GM12878 (cell line): ENCODE data around the gene ERBB3. TPM values are rescaled to one million over a fixed set of nuclear protein-coding genes. Genes with fewer than 3 reads are reported as not detected.

Experiments
- EZH2 ChIP-seq: IDR thresholded peaks from 2 replicates; pipeline ENCODE4 v1.6.1; 2012; ENCODE audit warnings: low read depth, mild to moderate bottlenecking, control low read depth, inconsistent platforms, low read length, borderline replicate concordance; ENCODE audit not compliant: control insufficient read depth
- FOXM1 ChIP-seq: IDR thresholded peaks from 2 replicates; pipeline ENCODE4 v1.6.1; 2012; ENCODE audit warnings: low read depth, mild to moderate bottlenecking, inconsistent platforms, low read length, moderate library complexity
- IRF4 ChIP-seq: IDR thresholded peaks from 2 replicates; pipeline ENCODE4 v1.6.1; 2011; ENCODE audit warnings: low read depth, low read length
- KDM1A ChIP-seq: fragments of 200-600 bp; sonication (generic); IDR thresholded peaks from 2 replicates; pipeline ENCODE4 v1.6.1; 2016; ENCODE audit warnings: borderline replicate concordance
- SREBF1 ChIP-seq: IDR thresholded peaks from 2 replicates; pipeline ENCODE4 v1.6.1; 2012; ENCODE audit warnings: mild to moderate bottlenecking, low read length
- TCF7 ChIP-seq: IDR thresholded peaks from 2 replicates; pipeline ENCODE4 v1.6.1; 2014; ENCODE audit warnings: antibody characterized with exemption, borderline replicate concordance
- ZSCAN29 ChIP-seq: fragments of 450-650 bp; IDR thresholded peaks from 2 replicates; pipeline ENCODE4 v1.6.1; 2017; ENCODE audit warnings: mild to moderate bottlenecking, moderate library complexity
- polyA plus RNA-seq, 11 experiments: library from polyadenylated mRNA; depleted of rRNA in 4 of 11; unstranded in 6 of 11; stranded (reverse) in 5 of 11; fragments of >200 nt; fragmentation: Nextera tagmentation in 4 of 11; fragmentation: Illumina TruSeq in 1 of 11; extraction: Ambion mirVana in 4 of 11; extraction: Trizol in 1 of 11; gene quantifications; 1 replicate in 1 of 11; 2 replicates in 10 of 11; pipeline versions ENCODE4 v1.2.1 to v1.2.3, GENCODE V29; 2011 to 2016; ENCODE audit warnings: inconsistent platforms in 2 of 11, missing spikeins in 2 of 11, low read depth in 1 of 11
- total RNA-seq, 4 experiments: library from RNA; depleted of rRNA in 3 of 4; stranded (reverse); fragments of >200 nt in 3 of 4; fragmentation: Illumina TruSeq in 1 of 4; extraction: Trizol in 1 of 4; gene quantifications; 2 replicates each; pipeline versions ENCODE4 v1.2.1 to v1.2.3, GENCODE V29; 2013 to 2021
- TF ChIP-seq, protein P1 (sequence below): IDR thresholded peaks from 2 replicates; pipeline ENCODE4 v1.6.1; 2012; ENCODE audit warnings: improper control_type of control experiment, low read depth, low read length; ENCODE audit not compliant: insufficient replicate concordance
- TF ChIP-seq, protein P2 (sequence below): fragments of 450-650 bp; IDR thresholded peaks from 2 replicates; pipeline ENCODE4 v1.6.1; 2017; ENCODE audit warnings: mild to moderate bottlenecking, low read depth, inconsistent platforms; ENCODE audit not compliant: poor library complexity, severe bottlenecking
- TF ChIP-seq, protein P3 (sequence below): fragments of 150-350 bp; IDR thresholded peaks from 2 replicates; pipeline ENCODE4 v1.6.1; 2016; ENCODE audit warnings: low read depth, low read length
- TF ChIP-seq, protein P4 (sequence below): fragments of 450-650 bp; formaldehyde crosslinking; IDR thresholded peaks from 2 replicates; pipeline ENCODE4 v1.5.0; 2022; ENCODE audit warnings: mild to moderate bottlenecking, missing genetic modification characterization

ERBB3 gene
- total and polyA plus RNA-seq, 10 of the 15 experiments (the other 5 are each of a cell fraction or from before 2014, with no cell fraction given) = 0.03 to 0.72 (median 0.04) TPM; not detected in 5

DNA sequence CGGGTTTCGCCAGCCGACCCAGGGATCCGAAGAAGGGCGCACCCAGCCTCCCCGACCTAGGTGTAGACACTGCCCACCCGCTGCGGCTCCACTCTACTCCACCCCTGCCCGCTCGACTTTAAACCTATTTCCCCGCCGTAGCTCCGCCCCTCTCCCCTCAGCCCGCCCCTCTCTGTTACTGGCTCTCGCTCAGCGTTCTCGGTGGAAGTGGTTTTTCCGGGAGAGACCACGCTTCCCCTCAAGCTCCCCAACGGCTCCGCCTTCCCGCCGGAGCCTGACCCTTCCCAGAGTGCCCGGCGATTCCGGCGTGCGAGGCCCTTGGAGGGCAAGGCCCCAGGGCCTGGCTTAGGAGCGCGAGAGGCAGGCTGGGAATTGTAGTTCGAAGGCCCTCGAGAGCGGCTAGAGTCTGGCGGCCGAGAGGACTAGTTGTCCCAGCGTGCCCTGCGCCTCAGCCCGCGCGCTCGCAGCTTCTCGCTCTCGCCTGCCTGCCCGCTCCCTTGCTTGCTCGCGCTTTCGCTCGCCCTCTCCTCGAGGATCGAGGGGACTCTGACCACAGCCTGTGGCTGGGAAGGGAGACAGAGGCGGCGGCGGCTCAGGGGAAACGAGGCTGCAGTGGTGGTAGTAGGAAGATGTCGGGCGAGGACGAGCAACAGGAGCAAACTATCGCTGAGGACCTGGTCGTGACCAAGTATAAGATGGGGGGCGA is 24.3 kb downstream of the ERBB3 start, which contains the start of gene PA2G4 (continued):
- TF ChIP-seq, protein P1, sequence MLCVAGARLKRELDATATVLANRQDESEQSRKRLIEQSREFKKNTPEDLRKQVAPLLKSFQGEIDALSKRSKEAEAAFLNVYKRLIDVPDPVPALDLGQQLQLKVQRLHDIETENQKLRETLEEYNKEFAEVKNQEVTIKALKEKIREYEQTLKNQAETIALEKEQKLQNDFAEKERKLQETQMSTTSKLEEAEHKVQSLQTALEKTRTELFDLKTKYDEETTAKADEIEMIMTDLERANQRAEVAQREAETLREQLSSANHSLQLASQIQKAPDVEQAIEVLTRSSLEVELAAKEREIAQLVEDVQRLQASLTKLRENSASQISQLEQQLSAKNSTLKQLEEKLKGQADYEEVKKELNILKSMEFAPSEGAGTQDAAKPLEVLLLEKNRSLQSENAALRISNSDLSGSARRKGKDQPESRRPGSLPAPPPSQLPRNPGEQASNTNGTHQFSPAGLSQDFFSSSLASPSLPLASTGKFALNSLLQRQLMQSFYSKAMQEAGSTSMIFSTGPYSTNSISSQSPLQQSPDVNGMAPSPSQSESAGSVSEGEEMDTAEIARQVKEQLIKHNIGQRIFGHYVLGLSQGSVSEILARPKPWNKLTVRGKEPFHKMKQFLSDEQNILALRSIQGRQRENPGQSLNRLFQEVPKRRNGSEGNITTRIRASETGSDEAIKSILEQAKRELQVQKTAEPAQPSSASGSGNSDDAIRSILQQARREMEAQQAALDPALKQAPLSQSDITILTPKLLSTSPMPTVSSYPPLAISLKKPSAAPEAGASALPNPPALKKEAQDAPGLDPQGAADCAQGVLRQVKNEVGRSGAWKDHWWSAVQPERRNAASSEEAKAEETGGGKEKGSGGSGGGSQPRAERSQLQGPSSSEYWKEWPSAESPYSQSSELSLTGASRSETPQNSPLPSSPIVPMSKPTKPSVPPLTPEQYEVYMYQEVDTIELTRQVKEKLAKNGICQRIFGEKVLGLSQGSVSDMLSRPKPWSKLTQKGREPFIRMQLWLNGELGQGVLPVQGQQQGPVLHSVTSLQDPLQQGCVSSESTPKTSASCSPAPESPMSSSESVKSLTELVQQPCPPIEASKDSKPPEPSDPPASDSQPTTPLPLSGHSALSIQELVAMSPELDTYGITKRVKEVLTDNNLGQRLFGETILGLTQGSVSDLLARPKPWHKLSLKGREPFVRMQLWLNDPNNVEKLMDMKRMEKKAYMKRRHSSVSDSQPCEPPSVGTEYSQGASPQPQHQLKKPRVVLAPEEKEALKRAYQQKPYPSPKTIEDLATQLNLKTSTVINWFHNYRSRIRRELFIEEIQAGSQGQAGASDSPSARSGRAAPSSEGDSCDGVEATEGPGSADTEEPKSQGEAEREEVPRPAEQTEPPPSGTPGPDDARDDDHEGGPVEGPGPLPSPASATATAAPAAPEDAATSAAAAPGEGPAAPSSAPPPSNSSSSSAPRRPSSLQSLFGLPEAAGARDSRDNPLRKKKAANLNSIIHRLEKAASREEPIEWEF = no peak
- TF ChIP-seq TCF7 (no peak), IRF4 (0 out of 2 replicates have a peak, but pooled peaks have one; percentile 2), SREBF1 (peak; percentile 65), ZSCAN29 (no peak), KDM1A (no peak), FOXM1 (no peak), EZH2 (no peak)
- TF ChIP-seq, protein P2, sequence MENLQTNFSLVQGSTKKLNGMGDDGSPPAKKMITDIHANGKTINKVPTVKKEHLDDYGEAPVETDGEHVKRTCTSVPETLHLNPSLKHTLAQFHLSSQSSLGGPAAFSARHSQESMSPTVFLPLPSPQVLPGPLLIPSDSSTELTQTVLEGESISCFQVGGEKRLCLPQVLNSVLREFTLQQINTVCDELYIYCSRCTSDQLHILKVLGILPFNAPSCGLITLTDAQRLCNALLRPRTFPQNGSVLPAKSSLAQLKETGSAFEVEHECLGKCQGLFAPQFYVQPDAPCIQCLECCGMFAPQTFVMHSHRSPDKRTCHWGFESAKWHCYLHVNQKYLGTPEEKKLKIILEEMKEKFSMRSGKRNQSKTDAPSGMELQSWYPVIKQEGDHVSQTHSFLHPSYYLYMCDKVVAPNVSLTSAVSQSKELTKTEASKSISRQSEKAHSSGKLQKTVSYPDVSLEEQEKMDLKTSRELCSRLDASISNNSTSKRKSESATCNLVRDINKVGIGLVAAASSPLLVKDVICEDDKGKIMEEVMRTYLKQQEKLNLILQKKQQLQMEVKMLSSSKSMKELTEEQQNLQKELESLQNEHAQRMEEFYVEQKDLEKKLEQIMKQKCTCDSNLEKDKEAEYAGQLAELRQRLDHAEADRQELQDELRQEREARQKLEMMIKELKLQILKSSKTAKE = no peak
- TF ChIP-seq, protein P3, sequence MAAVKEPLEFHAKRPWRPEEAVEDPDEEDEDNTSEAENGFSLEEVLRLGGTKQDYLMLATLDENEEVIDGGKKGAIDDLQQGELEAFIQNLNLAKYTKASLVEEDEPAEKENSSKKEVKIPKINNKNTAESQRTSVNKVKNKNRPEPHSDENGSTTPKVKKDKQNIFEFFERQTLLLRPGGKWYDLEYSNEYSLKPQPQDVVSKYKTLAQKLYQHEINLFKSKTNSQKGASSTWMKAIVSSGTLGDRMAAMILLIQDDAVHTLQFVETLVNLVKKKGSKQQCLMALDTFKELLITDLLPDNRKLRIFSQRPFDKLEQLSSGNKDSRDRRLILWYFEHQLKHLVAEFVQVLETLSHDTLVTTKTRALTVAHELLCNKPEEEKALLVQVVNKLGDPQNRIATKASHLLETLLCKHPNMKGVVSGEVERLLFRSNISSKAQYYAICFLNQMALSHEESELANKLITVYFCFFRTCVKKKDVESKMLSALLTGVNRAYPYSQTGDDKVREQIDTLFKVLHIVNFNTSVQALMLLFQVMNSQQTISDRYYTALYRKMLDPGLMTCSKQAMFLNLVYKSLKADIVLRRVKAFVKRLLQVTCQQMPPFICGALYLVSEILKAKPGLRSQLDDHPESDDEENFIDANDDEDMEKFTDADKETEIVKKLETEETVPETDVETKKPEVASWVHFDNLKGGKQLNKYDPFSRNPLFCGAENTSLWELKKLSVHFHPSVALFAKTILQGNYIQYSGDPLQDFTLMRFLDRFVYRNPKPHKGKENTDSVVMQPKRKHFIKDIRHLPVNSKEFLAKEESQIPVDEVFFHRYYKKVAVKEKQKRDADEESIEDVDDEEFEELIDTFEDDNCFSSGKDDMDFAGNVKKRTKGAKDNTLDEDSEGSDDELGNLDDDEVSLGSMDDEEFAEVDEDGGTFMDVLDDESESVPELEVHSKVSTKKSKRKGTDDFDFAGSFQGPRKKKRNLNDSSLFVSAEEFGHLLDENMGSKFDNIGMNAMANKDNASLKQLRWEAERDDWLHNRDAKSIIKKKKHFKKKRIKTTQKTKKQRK = no peak
- TF ChIP-seq, protein P4, sequence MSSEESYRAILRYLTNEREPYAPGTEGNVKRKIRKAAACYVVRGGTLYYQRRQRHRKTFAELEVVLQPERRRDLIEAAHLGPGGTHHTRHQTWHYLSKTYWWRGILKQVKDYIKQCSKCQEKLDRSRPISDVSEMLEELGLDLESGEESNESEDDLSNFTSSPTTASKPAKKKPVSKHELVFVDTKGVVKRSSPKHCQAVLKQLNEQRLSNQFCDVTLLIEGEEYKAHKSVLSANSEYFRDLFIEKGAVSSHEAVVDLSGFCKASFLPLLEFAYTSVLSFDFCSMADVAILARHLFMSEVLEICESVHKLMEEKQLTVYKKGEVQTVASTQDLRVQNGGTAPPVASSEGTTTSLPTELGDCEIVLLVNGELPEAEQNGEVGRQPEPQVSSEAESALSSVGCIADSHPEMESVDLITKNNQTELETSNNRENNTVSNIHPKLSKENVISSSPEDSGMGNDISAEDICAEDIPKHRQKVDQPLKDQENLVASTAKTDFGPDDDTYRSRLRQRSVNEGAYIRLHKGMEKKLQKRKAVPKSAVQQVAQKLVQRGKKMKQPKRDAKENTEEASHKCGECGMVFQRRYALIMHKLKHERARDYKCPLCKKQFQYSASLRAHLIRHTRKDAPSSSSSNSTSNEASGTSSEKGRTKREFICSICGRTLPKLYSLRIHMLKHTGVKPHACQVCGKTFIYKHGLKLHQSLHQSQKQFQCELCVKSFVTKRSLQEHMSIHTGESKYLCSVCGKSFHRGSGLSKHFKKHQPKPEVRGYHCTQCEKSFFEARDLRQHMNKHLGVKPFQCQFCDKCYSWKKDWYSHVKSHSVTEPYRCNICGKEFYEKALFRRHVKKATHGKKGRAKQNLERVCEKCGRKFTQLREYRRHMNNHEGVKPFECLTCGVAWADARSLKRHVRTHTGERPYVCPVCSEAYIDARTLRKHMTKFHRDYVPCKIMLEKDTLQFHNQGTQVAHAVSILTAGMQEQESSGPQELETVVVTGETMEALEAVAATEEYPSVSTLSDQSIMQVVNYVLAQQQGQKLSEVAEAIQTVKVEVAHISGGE (CRISPR knock-in tag) = no peak
